GM18508 (cell line): ENCODE results near the gene EVI2A.
"Not testable (repeated sequence)": the region's sequence is repeated elsewhere in the genome, so short reads cannot be mapped to it uniquely, and the experiment has no call there.

Source experiments
- ATAC-seq: cut with Tn5 transposase; IDR thresholded peaks from one replicate; pipeline ENCODE4 v1.9.1; 2021; ENCODE audit warnings: moderate number of reproducible peaks; ENCODE audit not compliant: insufficient read depth, unreplicated experiment

EVI2A gene

DNA sequence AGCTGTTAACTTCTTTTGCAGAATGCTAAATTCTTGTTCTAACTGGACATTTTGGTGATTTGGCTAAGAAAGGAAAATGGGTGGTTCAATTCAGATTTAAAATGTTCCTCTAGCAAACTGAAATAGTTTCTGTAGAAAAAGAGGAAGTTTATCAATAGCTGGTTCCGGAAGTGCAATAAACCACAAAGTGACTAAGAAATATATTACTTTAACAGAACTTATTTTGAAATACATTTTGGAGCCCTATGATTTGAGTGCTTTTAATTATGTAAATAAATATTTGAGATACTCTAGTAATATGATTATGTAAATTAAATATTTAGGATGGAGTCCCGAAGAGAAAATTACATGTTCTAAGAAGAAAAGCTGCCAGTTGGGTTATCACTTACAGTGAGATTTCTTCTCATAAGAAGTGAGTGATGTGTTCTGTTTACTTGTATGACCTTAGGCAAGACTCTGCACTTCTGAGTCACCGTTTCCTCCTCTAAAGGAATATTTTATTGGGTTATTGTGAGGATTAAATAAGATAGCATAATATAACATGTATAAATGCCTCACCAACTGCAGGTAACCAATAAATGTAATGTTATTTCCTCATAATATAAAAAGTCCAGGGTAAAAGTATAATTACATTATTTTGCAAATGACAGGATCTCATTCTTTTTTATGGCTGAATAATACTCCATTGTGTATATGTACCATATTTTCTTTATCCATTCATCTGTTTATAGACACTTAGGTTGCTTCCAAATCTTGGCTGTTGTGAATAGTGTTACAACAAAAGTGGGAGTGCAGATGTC lies 7.2 kb downstream of the EVI2A start, which contains the start of gene EVI2B:
TSS of gene EVI2B (minus strand) at position 73 of the 800 bp plus-strand sequence. CDS start 8,445 bp downstream, outside the sequence.
- no peak for ATAC-seq

DNA sequence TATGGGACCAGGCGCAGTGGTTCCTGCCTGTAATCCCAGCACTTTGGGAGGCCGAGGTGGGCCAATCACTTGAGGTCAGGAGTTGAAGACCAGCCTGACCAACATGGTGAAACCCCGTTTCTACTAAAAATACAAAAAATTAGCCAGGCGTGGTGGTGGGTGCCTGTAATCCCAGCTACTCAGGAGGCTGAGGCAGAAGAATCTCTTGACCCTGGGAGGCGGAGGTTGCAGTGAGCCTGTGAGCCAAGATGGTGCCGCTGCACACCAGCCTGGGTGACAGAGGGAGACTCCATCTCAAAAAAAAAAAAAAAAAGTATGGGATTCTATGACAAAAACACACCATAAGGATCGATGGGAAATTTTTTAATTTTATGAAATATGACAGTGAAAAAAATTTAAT lies 9.2 kb downstream of the EVI2A start:
- ATAC-seq, result not testable (repeated sequence)

DNA sequence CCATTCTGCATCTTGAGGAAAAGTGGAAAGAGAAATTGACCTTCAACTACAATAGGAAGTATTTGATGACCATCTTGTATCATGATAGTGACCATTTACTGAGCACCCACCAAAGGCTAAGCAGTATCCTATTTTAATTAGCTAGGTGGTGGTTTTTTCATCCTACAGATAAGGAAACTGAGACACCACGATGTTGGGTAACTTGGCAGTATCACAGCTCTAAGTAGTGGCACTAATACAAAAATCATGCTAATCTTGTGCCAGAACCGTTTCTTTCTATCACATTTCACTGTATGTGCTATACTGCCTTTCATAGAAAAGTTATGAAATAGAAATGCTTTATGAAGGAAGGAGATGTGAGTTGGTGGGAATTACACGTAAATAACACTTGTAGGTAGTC lies 9.9 kb downstream of the EVI2A start:
- no peak for ATAC-seq

DNA sequence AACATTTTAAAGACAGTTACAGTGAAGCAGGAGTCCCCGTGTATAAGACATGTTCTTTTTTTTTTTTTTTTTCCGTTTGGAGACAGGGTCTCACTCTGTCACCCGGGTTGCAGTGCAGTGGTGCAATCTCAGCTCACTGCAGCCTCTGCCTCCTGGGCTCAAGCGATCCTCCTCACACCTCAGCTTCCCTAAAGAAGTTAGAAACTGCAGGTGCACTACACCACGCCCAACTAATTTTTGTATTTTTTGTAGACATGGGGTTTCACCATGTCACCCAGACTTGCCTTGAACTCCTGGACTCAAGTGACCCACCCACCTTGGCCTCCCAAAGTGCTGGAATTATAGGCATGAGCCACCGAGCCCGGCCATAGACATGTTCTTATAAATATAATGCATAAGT lies 10.5 kb downstream of the EVI2A start:
- ATAC-seq, result no peak

DNA sequence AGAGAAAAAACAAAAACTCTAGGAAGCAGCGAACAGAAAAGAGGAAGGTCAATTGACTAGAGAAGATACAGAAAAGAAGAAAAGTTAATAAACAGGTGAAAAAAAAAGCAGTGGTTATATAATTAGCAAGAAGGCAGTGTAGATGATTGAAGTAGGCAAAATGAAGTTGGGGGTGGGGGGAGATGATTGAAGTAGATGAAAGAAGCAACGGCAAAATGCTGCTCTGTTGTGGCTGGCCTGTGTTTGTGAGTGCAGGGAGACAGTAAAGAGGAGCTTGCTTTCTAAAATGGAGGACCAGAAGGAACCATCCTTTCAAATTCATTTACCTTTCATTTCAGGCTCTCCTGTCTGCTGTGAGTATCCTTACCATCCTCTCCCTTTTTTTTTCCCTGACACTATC lies 11.2 kb downstream of the EVI2A start:
- no peak for ATAC-seq

DNA sequence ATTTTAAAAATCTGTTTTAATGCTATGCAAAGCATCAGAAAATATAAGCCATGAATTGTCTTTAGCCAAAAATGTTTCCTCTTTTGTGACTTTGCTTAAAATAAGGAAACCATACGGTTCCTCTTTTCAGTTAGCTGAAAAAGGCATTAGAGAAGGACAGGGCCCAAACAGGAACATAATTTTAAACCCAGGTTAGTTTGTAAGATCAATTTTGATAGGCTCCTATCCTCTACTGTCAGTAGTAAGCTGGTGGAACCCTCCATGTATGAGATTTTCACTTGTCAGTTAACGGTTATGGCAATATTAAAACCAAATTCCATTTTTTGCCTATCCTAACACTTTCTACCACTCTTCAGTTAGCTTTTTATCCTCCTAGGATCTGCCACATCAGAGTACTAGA lies 11.9 kb downstream of the EVI2A start:
- ATAC-seq, result no peak

DNA sequence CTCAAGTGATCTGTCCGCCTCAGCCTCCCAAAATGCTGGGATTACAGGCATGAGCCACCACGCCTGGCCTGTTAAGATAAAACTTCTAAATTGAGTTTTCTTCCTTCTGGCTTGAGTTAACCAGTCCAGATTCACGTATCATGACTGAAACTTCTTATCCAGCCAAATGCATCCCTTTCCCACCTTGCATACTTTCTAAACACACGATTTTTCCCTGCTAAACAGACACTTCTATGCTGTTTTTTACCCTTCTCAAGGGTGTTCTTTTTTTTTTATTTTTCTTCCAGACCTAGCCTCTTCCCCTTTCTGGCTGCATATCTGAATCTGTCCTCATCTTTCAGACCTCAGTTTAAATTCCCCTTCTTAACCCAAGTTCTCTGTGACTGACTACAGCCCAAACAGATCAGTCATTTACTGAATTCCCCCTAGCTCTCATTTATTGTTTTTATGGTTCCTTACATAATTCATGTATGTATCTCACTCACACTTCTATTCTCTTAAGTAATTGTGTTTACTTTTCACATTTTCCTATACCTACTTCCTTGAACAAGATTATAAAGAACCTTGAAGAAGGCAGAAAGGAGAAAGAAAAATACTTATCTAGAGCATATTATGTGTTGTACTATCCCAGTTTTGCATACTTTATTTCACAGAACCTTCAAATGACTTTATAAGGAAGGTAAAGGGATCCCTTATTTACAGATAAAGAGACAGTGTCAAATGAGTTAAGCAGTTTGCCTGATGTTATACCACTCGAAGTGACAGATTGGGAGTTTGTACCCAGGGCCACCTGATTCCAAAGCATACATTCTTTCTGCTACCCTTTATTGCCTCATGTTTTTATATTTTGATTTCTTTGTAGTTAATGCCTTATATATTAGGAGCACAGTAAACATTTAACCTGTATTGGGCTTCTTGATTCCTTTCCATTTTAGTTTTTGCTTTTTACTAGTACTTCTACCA lies 12.8 kb downstream of the EVI2A start:
- no peak for ATAC-seq

DNA sequence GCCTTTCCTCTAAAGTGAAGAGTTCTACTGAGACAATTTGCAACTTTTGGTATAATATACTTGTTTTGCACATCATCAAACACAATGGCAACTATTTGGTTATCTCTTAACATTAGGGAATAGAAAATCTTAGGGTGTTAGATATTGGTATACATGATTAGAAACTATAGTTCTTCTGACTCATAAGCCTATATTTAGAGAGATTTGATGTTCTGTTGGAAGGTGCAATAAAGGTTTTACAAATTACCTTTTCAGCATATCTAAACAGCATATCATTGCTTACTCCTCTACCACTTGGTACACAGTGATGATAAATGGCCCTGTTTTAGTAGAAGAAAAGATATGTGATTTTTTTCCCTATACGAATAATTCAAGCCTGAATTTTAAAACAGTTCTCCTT lies 13.8 kb downstream of the EVI2A start:
- ATAC-seq, result no peak

DNA sequence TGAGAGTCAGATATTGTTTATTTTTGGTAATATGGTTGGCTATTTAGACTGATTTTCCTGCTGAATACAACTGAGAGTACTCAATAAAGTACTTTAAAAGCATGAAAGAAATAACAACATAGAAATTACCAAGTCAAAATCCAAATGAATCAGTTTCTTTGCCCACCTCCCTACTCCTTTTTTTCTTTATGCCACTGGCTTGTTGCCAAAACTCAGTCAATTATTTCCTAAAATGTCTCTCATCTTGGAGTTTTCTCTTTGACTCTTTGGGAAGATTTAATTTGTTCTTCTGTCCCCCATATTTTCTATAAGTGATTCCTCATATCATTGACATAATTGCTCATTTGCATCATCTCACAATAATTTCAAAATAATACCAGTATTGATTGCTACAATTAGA lies 21.8 kb downstream of the EVI2A start:
- ATAC-seq, result no peak

DNA sequence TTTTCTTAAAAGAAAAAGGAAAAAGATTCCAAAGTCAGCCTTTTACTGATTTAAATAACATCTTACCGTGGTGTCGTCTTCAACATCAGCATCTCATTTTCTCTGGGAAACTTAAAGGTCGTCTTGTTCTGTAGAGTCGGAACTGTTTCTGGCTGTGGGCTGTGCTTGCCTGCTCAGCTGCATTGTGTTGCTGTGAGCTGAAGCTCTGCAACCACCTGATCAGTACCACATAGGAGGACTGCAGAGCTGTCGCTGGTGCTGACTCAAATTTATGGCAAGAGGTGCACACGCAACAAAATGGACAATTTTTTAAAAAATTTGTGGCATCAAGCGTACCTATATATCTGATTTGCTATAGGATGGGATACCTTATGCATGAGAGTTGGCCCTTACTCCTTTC lies 24.3 kb downstream of the EVI2A start, which contains the start of gene OMG:
TSS of gene OMG (minus strand) at position 150 of the 400 bp plus-strand sequence. CDS start 908 bp downstream, outside the sequence.
- ATAC-seq, result no peak

DNA sequence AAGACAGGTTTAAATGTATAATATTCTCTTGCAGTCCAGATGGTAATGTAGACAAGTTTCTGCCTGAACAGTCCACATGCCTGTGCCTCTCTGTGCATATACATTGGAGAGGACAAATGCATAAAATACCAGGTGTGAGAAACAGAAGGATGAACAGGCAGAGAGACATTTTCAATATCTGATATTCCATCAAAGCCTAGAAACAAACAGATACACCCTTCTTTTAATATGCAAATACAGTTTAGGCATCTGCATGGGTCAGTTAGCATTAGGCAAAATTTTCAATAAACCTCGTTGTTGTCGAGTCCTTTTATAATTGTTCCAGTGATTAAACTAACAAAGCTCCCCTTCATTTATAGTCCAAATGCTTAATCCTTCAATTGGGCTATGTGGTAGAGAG lies 25.3 kb downstream of the EVI2A start:
- ATAC-seq, result no peak

DNA sequence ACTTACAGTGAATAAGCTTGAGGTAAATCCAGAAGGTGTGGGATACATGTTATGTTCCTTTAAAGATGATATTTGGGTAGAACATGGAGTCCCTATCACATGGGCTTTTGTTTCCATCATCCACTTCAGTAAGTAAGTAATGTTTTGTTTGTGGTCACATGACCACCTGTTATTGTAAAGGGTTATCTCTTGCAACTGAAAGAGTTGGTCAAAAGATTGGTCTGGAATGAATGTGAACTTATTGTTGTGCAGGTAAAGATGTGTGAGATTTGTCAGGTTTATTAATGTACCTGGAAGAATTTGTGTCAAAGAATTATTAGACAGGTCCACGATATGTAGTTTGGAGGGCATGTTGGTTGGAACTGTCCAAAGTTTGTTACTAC lies 25.9 kb downstream of the EVI2A start:
- ATAC-seq, result no peak

DNA sequence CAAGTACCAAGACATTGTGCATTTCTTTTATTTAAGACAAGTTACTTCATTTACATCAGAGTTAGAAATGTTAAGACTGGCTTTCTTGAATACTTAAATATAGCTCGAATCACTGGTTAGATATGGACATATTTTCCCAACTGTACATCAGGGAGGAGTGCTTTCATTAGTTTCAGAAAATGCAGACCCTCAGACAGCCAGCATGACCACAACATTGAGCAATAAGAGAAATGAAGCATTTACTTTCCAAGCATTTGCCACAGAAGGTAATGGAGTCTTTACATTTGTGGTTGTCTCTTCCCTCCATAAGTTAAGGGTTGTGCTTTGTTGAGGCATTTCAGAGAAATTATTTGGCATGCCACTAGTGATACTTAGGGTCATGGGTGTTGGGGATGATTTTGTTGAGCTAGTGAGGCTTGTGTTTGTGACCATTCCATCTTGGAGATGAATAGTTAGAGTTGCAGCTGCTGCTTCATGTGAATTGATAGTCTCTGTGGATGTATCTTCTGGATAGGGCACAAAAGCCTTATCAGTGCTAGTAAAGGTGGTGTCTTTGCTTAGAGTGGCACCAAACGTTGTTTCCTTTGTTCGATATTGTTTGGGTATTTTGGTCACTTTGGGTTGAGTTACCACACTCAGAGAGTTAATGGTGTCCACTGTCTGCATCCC lies 26.5 kb downstream of the EVI2A start:
- no peak for ATAC-seq

DNA sequence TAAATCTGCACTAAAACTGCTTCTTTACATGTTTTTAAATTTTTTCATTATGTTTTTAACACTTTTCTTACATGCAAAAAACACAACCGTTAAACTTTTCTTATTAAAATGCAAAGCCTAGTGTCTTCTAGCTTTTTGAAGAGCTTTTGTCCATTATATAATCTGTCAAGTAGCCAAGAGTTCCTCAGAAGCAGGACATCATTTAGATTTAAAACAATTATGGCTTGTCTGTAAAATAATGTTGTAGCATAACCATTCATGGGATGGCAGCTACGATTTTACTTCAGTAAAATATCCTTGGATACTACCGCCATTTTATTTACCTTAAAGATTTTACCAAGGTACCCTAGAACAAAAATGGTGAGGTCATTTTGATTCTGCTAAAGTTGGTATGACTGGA lies 27.2 kb downstream of the EVI2A start:
- ATAC-seq, result no peak

DNA sequence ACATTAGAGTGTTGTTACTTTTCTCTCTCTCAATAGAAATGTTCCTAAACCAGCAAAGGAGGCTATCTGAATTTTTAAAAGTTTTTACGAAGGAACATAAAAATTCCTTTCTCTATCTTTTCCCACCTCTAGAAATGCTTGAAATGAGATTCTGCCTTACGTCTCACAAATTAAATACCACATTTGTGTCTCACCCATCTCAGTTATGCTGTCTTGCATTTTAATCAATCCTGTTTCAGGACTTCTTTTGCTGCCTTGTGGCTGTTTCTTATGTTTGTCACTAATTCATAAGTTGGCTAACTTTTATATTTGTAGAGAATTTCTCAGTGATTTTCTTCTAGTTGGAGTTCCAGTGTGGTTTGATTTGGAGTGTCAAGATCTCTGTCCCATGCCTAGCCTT lies 27.8 kb downstream of the EVI2A start:
- ATAC-seq, result no peak

DNA sequence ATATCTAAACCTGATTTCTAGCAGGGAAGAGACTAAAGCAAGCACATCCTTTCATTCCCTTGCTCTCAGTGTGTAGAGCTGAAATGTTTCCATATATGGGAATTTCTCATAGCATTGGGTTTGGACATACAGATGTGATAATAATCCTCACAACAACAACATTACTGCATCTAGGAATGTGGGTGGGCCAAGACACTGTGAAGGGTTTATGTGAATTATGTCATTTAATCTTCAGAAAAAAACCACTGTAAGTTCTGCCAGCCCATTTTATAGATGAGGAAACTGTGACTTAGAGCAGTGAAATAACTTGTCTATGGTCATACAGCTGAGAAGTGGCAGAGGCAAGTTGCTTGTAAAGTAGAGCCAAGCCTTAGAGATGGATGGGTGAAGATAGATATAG lies 29.6 kb downstream of the EVI2A start:
- ATAC-seq, result no peak

DNA sequence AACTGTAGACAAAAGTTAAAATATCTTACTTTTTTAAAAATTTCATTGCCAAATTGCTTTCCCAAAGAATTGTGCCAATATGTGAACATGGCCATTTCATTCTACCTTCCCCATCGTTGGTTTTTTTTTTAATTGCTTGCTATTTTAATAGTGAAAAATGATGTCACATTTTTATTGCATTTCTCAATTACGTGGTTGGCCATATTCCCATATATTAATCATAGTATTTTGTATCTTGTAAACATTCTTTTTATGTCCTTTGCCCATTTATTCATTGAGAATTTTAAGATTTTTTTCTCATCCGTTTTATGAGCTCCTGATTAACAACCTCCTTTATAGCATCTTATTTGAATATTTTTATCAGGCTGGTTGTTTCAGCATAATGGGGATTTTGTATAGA lies 31.6 kb downstream of the EVI2A start:
- no peak for ATAC-seq

DNA sequence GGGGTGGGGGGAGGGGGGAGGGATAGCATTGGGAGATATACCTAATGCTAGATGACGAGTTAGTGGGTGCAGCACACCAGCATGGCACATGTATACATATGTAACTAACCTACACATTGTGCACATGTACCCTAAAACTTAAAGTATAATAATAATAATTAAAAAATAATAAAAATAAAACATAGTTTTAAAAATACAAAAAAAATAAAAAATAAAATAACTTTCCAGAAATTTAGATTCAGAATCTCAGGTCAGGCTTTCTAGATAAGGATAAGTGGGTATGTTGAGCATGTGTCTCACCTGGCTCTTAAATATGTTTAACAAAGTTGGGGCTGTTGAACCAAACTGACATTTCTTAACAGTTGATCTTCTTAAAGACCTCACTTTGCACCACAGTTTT lies 33.5 kb downstream of the EVI2A start:
- not testable (repeated sequence) for ATAC-seq

DNA sequence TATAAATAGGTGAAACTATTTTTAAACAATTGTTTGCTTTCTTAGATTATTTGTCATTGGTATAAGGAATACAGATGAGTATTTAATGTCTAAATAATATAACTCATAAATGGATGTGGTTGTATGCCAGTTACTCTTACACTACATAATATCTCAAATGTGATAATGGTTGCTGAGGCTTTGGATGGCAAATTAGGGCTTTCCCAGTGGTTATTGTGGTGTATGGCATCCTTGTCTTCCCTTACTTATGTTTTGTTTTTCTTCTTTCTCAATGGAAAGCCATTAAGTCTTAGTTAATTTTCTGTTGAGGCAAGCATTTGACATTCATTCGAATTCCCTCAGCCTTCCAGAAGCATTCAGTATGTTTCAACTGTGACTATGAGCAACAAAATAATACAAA lies 34.8 kb downstream of the EVI2A start:
- no peak for ATAC-seq

DNA sequence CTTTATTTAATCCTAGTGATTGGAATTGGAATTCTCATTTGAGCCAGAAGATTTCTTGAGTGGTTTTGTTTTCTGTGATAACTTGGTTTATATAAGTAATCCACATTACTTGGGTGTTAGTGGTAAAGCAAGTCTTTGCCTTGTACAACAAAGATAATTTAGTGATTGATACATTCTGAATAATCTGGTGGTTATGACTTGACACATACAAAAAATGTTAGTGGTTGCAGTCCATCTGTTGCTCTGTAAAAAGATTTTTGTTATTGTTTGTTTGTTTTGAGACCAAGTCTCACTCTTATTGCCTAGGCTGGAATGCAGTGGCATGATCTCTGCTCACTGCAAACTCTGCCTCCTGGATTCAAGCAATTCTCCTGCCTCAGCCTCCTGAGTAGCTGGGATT lies 37.6 kb downstream of the EVI2A start:
- no peak for ATAC-seq

DNA sequence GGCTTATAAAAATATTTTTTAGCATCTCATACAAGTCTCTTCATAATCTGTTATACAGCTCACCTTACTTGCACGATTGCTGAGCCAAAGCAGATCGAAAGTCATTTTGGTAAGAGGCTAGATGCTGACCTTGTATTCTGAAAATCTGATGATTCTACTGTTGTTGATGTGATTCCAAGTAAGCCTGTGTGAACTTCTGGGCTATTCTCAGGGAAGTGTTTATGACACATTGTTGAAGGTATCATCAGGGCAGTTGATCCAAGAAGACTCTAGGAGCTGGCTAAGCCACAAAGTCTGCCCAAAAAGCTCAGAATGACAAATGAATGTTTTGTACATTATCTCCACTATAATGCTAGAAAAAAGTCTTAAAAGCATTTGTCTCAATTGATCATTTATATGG lies 40.4 kb downstream of the EVI2A start:
- no peak for ATAC-seq
